Mesenchymal stem cell (in vitro differentiated cells and primary cell): ENCODE data around the gene RGS1.

Source experiments
- DNase-seq: peaks from one replicate; pipeline ENCODE4 v3.0.0-alpha.2; 2013
- H2AFZ ChIP-seq: one replicate; pipeline ENCODE4 v1.6.1; 2013; ENCODE audit warnings: low read depth, mild to moderate bottlenecking, control low read depth, inconsistent platforms, low read length, moderate library complexity
- H2AK5ac ChIP-seq: 2 replicates; pipeline ENCODE4 v1.6.1; 2013; ENCODE audit warnings: low read length, moderate library complexity, mild to moderate bottlenecking, inconsistent platforms; ENCODE audit not compliant: severe bottlenecking
- H2BK120ac ChIP-seq: one replicate; pipeline ENCODE4 v1.6.1; 2013; ENCODE audit warnings: low read depth, mild to moderate bottlenecking, inconsistent platforms, low read length, moderate library complexity
- H2BK12ac ChIP-seq, 2 experiments: one replicate each; pipeline ENCODE4 v1.6.1; 2013; ENCODE audit warnings: inconsistent platforms in 2 of 2, low read length in 2 of 2, mild to moderate bottlenecking in 2 of 2, moderate library complexity in 2 of 2, control low read depth in 1 of 2
- H2BK15ac ChIP-seq: one replicate; pipeline ENCODE4 v1.6.1; 2013; ENCODE audit warnings: mild to moderate bottlenecking, low read depth, inconsistent platforms; ENCODE audit not compliant: poor library complexity, severe bottlenecking
- H2BK5ac ChIP-seq: 2 replicates; pipeline ENCODE4 v1.6.1; 2013; ENCODE audit warnings: low read depth, mild to moderate bottlenecking, low read length, control low read depth, inconsistent platforms; ENCODE audit not compliant: poor library complexity, severe bottlenecking
- H3K14ac ChIP-seq, 2 experiments: one replicate each; pipeline ENCODE4 v1.6.1; 2013; ENCODE audit warnings: inconsistent platforms in 2 of 2, low read length in 2 of 2, control low read depth in 1 of 2, mild to moderate bottlenecking in 1 of 2, moderate library complexity in 1 of 2
- H3K18ac ChIP-seq, 2 experiments: one replicate each; pipeline ENCODE4 v1.6.1; 2013; ENCODE audit warnings: inconsistent platforms in 2 of 2, low read length in 2 of 2, control low read depth in 1 of 2, low read depth in 1 of 2, mild to moderate bottlenecking in 1 of 2
- H3K23ac ChIP-seq, 2 experiments: one replicate each; pipeline ENCODE4 v1.6.1; 2013; ENCODE audit warnings: inconsistent platforms in 2 of 2, low read length in 2 of 2, mild to moderate bottlenecking in 2 of 2, moderate library complexity in 2 of 2, control low read depth in 1 of 2
- H3K27ac ChIP-seq: 2 replicates; pipeline ENCODE4 v1.5.1; 2013; ENCODE audit warnings: mild to moderate bottlenecking, moderate library complexity, low read length, control low read depth, inconsistent platforms; ENCODE audit not compliant: poor library complexity, severe bottlenecking
- H3K27me3 ChIP-seq, 2 experiments: 2 replicates each; pipeline versions ENCODE4 v1.6.1 to v1.7.0; 2013; ENCODE audit warnings: low read length in 2 of 2, mild to moderate bottlenecking in 2 of 2, moderate library complexity in 2 of 2, control low read depth in 1 of 2, inconsistent platforms in 1 of 2; ENCODE audit not compliant: control insufficient read depth in 1 of 2, insufficient read depth in 1 of 2
- H3K36me3 ChIP-seq, 2 experiments: 2 replicates each; pipeline versions ENCODE4 v1.6.1 to v1.7.0; 2013; ENCODE audit warnings: low read length in 2 of 2, control low read depth in 1 of 2, inconsistent platforms in 1 of 2, low read depth in 1 of 2, mild to moderate bottlenecking in 1 of 2; ENCODE audit not compliant: insufficient read depth in 2 of 2, control insufficient read depth in 1 of 2
- H3K4ac ChIP-seq, 2 experiments: one replicate each; pipeline ENCODE4 v1.6.1; 2013; ENCODE audit warnings: inconsistent platforms in 2 of 2, low read length in 2 of 2, mild to moderate bottlenecking in 2 of 2, moderate library complexity in 2 of 2, control low read depth in 1 of 2, low read depth in 1 of 2
- H3K4me1 ChIP-seq: 2 replicates; pipeline ENCODE4 v1.6.1; 2013; ENCODE audit warnings: low read depth, low read length, control low read depth; ENCODE audit not compliant: control insufficient read depth, insufficient read depth
- H3K4me2 ChIP-seq: 2 replicates; pipeline ENCODE4 v1.6.1; 2013; ENCODE audit warnings: low read length, mild to moderate bottlenecking, inconsistent platforms; ENCODE audit not compliant: poor library complexity, severe bottlenecking
- H3K4me3 ChIP-seq, 2 experiments: 2 replicates each; pipeline versions ENCODE4 v1.5.1 to v1.7.0; 2013; ENCODE audit warnings: low read length in 2 of 2, mild to moderate bottlenecking in 2 of 2, control low read depth in 1 of 2, low read depth in 1 of 2; ENCODE audit not compliant: insufficient read depth in 1 of 2
- H3K79me1 ChIP-seq: replicated peaks from 2 replicates; pipeline ENCODE4 v1.6.1; 2013; ENCODE audit warnings: mild to moderate bottlenecking, control low read depth, low read length, inconsistent platforms; ENCODE audit not compliant: poor library complexity, severe bottlenecking
- H3K9ac ChIP-seq: 2 replicates; pipeline ENCODE4 v1.7.0; 2013; ENCODE audit warnings: mild to moderate bottlenecking, low read length, moderate library complexity
- H3K9me3 ChIP-seq: 2 replicates; pipeline ENCODE4 v1.7.0; 2013; ENCODE audit warnings: mild to moderate bottlenecking, low read length; ENCODE audit not compliant: control insufficient read depth
- H4K8ac ChIP-seq: one replicate; pipeline ENCODE4 v1.6.1; 2013; ENCODE audit warnings: inconsistent platforms, mild to moderate bottlenecking, low read length, moderate library complexity
- H4K91ac ChIP-seq: one replicate; pipeline ENCODE4 v1.6.1; 2013; ENCODE audit warnings: mild to moderate bottlenecking, low read length, inconsistent platforms
- WGBS: methylation state at CpG from one replicate; pipeline ENCODE4 v1.1.7; 2013; ENCODE audit warnings: mixed read lengths; 5-methylcytosine and 5-hydroxymethylcytosine counted together

Gene RGS1

DNA sequence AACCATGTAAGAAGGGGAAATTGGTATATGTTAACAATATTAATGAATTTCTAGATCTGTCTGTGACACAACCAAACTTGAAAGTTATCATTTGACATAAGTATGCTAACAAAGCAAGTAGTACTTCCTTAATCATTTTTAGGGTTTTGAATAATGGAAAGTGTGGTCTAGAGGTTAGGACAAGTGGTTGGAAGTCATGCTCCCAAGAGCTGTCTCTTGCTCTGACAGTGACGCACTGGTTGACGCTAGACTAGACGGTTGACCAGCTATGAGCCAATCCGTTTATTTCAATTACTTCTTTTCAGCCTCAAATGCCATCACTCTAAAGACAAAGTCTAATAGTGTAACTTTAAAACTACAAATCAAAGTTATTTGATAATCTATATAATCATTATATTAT, 20.7 kb upstream of the RGS1 start:
- no peak overlapping the region for H2AK5ac ChIP-seq
- H3K27ac ChIP-seq: no peak overlapping the region
- H3K4ac ChIP-seq: no peak overlapping the region
- H3K27me3 ChIP-seq: no peaks in the 10 kb centered on the region
- no peak overlapping the region for H2AFZ ChIP-seq
- no peak overlapping the region for H2BK120ac ChIP-seq
- no peak overlapping the region for H3K4me2 ChIP-seq
- no peaks in the 10 kb centered on the region for H3K36me3 ChIP-seq
- H3K79me1 ChIP-seq: no peaks in the 10 kb centered on the region
- no peak for DNase-seq
- no peak overlapping the region for H4K91ac ChIP-seq
- H3K4me1 ChIP-seq: peaks cover 5% of the 10 kb centered on the region
- no peak overlapping the region for H3K23ac ChIP-seq
- peak overlapping the region in 1 of 2 experiments; percentile 82 for H2BK12ac ChIP-seq
- no peak overlapping the region for H4K8ac ChIP-seq
- WGBS: 100% methylated on average over 2 of the region's 4 CpGs
- no peak overlapping the region for H2BK5ac ChIP-seq
- H3K18ac ChIP-seq: peak overlapping the region; percentile 34 to 66
- no peak overlapping the region for H2BK15ac ChIP-seq
- H3K9me3 ChIP-seq: no peaks in the 10 kb centered on the region
- H3K14ac ChIP-seq: no peak overlapping the region
- no peak overlapping the region for H3K9ac ChIP-seq
- no peak overlapping the region for H3K4me3 ChIP-seq

DNA sequence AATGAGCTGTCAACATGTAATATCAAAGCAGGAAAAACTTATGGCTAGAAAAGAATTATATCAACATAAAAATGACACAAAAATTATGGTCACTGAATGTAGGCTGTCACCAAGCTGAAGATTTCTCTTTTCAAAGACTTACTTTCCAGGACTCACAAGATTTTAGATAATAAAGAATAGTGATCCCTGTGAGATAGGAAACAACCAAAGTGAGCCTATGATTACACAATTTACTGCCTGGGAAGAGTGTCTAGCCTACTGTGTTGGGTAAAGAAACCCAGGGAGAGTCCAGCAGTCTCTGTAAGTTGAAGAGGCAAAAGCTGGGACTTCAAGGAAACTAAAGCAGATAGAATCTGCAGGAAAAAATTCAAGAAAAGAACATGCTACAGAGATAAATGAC, 20.2 kb upstream of the RGS1 start:
- no peaks in the 10 kb centered on the region for H3K36me3 ChIP-seq
- H3K27ac ChIP-seq: no peak overlapping the region
- H3K14ac ChIP-seq: no peak overlapping the region
- no peak overlapping the region for H3K4me3 ChIP-seq
- H3K9me3 ChIP-seq: no peaks in the 10 kb centered on the region
- H3K18ac ChIP-seq: no peak overlapping the region
- H3K4me2 ChIP-seq: no peak overlapping the region
- H3K9ac ChIP-seq: peak overlapping the region; percentile 2
- no peaks in the 10 kb centered on the region for H3K27me3 ChIP-seq
- no peak overlapping the region for H3K4ac ChIP-seq
- H2BK120ac ChIP-seq: no peak overlapping the region
- no peak overlapping the region for H2AK5ac ChIP-seq
- H4K91ac ChIP-seq: no peak overlapping the region
- H3K79me1 ChIP-seq: no peaks in the 10 kb centered on the region
- H4K8ac ChIP-seq: no peak overlapping the region
- H2BK15ac ChIP-seq: no peak overlapping the region
- peak; percentile 50 for DNase-seq
- no peak overlapping the region for H2BK12ac ChIP-seq
- H2BK5ac ChIP-seq: no peak overlapping the region
- no peak overlapping the region for H2AFZ ChIP-seq
- H3K23ac ChIP-seq: no peak overlapping the region
- H3K4me1 ChIP-seq: peaks cover 5% of the 10 kb centered on the region

DNA sequence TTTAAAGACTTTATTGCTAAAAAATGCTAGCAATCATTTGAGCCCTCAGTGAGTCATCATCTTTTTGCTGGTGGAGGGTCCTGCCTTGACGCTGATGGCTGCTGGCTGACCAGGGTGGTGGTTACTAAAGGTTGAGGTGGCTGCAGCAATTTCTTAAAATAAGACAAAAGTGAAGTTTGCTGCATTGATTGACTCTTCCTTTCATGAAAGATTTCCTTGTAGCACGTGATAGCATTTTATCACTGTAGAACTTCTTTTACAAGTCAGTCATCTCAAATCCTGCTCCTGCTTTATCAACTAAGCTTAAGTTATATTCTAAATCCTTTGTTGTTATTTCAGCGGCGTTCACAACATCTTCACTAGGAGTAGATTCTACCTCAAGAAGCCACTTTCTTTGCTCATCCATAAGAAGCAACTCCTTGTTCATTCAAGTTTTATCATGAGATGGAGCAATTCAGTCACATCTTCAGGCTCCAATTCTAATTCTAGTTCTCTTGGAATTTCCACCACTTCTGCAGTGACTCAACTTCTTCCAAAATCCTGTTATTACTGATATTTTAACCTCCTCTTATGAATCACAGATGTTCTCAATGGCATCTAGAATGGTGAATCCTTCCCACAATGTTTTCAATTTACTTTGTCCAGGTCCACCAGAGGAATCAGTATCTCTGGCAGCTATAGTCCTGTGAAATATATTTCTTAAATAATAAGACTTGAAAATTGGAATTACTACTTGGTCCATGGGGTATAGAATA, 17.6 kb upstream of the RGS1 start:
- Histone ChIP-seq H2BK5ac (no peak overlapping the region), H3K9me3 (no peaks in the 10 kb centered on the region), H2BK12ac (peak overlapping the region in 1 of 2 experiments; percentile 78), H3K23ac (no peak overlapping the region), H2AFZ (no peak overlapping the region), H3K14ac (no peak overlapping the region), H3K79me1 (no peaks in the 10 kb centered on the region), H4K8ac (no peak overlapping the region), H3K9ac (peak overlapping the region; percentile 86), H3K4me2 (no peak overlapping the region), H3K4ac (peak overlapping the region in 1 of 2 experiments; percentile 69), H2AK5ac (no peak overlapping the region), H3K36me3 (no peaks in the 10 kb centered on the region), H2BK120ac (peak overlapping the region; percentile 77), H3K4me1 (peaks cover 4% of the 10 kb centered on the region), H3K4me3 (peak overlapping the region in 1 of 2 experiments; percentile 8), H2BK15ac (no peak overlapping the region), H3K27ac (no peak overlapping the region), H3K27me3 (no peaks in the 10 kb centered on the region), H3K18ac (peak overlapping the region in 1 of 2 experiments; percentile 84), H4K91ac (no peak overlapping the region)
- peak; percentile 52 for DNase-seq
- 72% methylated on average over 4 of the region's 4 CpGs for WGBS

DNA sequence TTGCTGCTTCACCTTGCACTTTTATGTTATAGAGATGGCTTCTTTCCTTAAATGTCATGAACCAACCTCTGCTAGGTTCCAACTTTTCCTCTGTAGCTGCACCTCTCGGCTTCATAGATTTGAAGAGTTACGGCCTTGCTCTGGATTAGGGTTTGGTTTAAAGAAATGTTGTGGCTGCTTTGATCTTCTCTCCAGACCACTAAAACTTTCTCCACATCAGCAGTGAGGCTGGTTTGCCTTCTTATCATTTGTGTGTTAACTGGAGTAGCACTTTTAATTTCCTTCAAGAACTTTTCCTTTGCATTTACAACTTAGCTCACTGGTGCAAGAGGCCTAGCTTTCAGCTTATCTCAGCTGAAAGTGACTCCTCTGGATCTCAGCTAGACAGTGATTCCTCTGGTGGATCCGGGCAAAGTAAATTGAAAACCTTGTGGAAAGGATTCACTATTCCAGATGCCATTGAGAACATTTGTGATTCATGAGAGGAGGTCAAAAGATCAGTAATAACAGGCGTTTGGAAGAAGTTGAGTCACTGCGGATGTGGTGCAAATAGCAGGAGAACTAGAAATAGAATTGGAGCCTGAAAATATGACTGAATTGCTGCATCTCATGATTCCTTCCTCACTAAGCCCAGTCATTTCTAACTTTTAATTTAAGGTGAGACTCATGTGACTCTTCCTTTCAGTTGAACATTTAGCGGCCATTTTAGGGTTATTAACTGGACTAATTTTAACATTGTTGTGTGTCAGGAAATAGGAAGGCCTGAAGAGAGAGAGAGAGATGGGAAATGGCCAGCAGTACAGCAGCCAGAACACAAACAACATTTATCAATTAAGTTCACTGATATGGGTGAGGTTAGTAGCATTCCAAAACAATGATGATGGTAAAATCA, 16.2 kb upstream of the RGS1 start:
- H3K9ac ChIP-seq: peak overlapping the region; percentile 86
- H3K27me3 ChIP-seq: no peaks in the 10 kb centered on the region
- 0% methylated on average over 4 of the region's 6 CpGs for WGBS
- no peaks in the 10 kb centered on the region for H3K79me1 ChIP-seq
- H3K4me3 ChIP-seq: peak overlapping the region in 1 of 2 experiments; percentile 25
- peak overlapping the region; percentile 96 for H3K27ac ChIP-seq
- no peak overlapping the region for H3K14ac ChIP-seq
- H2AFZ ChIP-seq: no peak overlapping the region
- no peak overlapping the region for H2BK5ac ChIP-seq
- DNase-seq: peak; percentile 98
- H3K18ac ChIP-seq: peak overlapping the region; percentile 70 to 73
- H3K4me1 ChIP-seq: peaks cover 4% of the 10 kb centered on the region
- peak overlapping the region in 1 of 2 experiments; percentile 31 for H2BK12ac ChIP-seq
- H3K4ac ChIP-seq: peak overlapping the region in 1 of 2 experiments; percentile 95
- no peak overlapping the region for H4K91ac ChIP-seq
- no peaks in the 10 kb centered on the region for H3K9me3 ChIP-seq
- no peak overlapping the region for H4K8ac ChIP-seq
- H3K36me3 ChIP-seq: no peaks in the 10 kb centered on the region
- no peak overlapping the region for H2BK15ac ChIP-seq
- H2BK120ac ChIP-seq: no peak overlapping the region
- no peak overlapping the region for H3K4me2 ChIP-seq
- H2AK5ac ChIP-seq: no peak overlapping the region
- H3K23ac ChIP-seq: no peak overlapping the region
